HCT116 (cell line): ENCODE data around the gene SHH.

Source experiments
- EZH2 ChIP-seq: fragments of 200-600 bp; sonication (generic); IDR thresholded peaks from 2 replicates; pipeline ENCODE4 v1.6.1; 2017; ENCODE audit warnings: antibody characterized with exemption, mixed run types
- JUND ChIP-seq: IDR thresholded peaks from 2 replicates; pipeline ENCODE4 v1.6.1; 2012
- MAX ChIP-seq: IDR thresholded peaks from 2 replicates; pipeline ENCODE4 v1.6.1; 2012
- POLR2A ChIP-seq: IDR thresholded peaks from 2 replicates; pipeline ENCODE4 v1.7.0; 2011; ENCODE audit warnings: borderline replicate concordance; ENCODE audit not compliant: insufficient read depth, insufficient read length; ENCODE audit errors: extremely low read depth
- ZBTB33 ChIP-seq: IDR thresholded peaks from 2 replicates; pipeline ENCODE4 v1.6.1; 2011; ENCODE audit warnings: mild to moderate bottlenecking, low read length, moderate library complexity; ENCODE audit not compliant: insufficient replicate concordance; ENCODE audit errors: extremely low read depth
- TF ChIP-seq, protein P1 (sequence below), 3 experiments: fragments of 200-600 bp in 1 of 3; sonication (generic) in 1 of 3; IDR thresholded peaks in 2 of 3; conservative IDR thresholded peaks in 1 of 3; 2 replicates each; pipeline ENCODE4 v1.5.1; 2012 to 2017; ENCODE audit warnings: low read depth in 2 of 3, low read length in 2 of 3, antibody characterized with exemption in 1 of 3, borderline replicate concordance in 1 of 3, control low read depth in 1 of 3, mild to moderate bottlenecking in 1 of 3, mixed read lengths in 1 of 3, mixed run types in 1 of 3, moderate library complexity in 1 of 3; ENCODE audit not compliant: insufficient read depth in 1 of 3

GRCh38 chr7:155790666-155791065 is 21.6 kb downstream of the SHH start:
- TF ChIP-seq, protein P1, sequence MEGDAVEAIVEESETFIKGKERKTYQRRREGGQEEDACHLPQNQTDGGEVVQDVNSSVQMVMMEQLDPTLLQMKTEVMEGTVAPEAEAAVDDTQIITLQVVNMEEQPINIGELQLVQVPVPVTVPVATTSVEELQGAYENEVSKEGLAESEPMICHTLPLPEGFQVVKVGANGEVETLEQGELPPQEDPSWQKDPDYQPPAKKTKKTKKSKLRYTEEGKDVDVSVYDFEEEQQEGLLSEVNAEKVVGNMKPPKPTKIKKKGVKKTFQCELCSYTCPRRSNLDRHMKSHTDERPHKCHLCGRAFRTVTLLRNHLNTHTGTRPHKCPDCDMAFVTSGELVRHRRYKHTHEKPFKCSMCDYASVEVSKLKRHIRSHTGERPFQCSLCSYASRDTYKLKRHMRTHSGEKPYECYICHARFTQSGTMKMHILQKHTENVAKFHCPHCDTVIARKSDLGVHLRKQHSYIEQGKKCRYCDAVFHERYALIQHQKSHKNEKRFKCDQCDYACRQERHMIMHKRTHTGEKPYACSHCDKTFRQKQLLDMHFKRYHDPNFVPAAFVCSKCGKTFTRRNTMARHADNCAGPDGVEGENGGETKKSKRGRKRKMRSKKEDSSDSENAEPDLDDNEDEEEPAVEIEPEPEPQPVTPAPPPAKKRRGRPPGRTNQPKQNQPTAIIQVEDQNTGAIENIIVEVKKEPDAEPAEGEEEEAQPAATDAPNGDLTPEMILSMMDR (IDR thresholded peaks at IDR 0.05 in 2 of 3, conservative IDR thresholded peaks at IDR 0.05 in 1 of 3; ENCODE audit: borderline replicate concordance in 1 of 3, insufficient read depth in 1 of 3, low read depth in 2 of 3, low read length in 2 of 3): no peak
- TF ChIP-seq ZBTB33: no peak
- TF ChIP-seq POLR2A: no peak
- TF ChIP-seq MAX: no peak
- no peak for TF ChIP-seq EZH2
- no peak for TF ChIP-seq JUND
